ENCODE measurements around the gene SPACA6.

Gene SPACA6

DNA sequence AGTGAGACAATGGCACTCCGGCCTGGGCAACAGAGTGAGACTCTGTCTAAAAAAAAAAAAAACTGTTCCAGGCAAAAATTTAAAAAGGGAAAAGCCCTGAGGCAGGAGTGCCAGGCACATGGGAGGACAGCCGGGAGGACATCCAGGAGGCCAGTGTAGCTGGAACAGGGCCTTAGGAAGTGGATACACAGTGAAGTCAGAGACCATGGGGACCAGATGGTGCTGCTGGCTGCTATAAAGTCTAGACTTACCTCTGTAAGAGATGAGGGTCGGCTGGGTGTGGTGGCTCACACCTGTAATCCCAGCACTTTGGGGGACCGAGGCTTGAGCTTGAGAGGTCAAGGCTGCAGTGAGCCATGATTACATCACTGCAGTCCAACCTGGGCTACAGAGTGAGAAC, 15.7 kb downstream of the SPACA6 start:
- Histone ChIP-seq H3K36me3 (peaks cover 37% of the 10 kb centered on the region), H3K4me1 (ENCODE audit: control insufficient read depth in 1 of 2, insufficient read depth in 1 of 2, low read depth in 1 of 2, low read length in 1 of 2) (peaks cover 37 to 43% of the 10 kb centered on the region in 2 experiments), H3K4me3 (ENCODE audit: low read depth in 1 of 2, low read length in 1 of 2) (no peak overlapping the region), H3K9me3 (no peaks in the 10 kb centered on the region), H3K27me3 (peaks cover 14% of the 10 kb centered on the region), H3K27ac (no peak overlapping the region)
- TF ChIP-seq, protein P1, sequence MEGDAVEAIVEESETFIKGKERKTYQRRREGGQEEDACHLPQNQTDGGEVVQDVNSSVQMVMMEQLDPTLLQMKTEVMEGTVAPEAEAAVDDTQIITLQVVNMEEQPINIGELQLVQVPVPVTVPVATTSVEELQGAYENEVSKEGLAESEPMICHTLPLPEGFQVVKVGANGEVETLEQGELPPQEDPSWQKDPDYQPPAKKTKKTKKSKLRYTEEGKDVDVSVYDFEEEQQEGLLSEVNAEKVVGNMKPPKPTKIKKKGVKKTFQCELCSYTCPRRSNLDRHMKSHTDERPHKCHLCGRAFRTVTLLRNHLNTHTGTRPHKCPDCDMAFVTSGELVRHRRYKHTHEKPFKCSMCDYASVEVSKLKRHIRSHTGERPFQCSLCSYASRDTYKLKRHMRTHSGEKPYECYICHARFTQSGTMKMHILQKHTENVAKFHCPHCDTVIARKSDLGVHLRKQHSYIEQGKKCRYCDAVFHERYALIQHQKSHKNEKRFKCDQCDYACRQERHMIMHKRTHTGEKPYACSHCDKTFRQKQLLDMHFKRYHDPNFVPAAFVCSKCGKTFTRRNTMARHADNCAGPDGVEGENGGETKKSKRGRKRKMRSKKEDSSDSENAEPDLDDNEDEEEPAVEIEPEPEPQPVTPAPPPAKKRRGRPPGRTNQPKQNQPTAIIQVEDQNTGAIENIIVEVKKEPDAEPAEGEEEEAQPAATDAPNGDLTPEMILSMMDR (IDR thresholded peaks at IDR 0.05): no peak

DNA sequence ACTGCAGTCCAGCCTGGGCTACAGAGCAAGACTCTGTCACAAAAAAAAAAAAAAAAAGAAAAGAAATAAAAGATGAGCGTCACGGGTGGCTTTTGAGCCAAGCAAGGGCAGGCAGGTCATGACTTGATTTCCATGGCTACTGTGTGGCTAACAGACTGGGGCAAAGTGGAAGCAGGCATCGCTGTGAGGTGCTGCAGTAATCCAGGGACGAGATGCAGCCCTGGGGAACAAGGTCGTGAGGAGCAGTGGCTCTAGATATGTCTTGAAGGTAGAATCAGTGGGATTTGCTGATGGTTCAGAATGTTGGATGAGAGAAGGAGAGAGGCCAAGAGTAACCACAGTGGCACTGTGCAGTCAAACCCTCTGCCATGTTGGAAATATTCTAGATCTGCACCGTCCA, 16.4 kb downstream of the SPACA6 start:
- Histone ChIP-seq H3K27me3 (peaks cover 14% of the 10 kb centered on the region), H3K4me1 (ENCODE audit: control insufficient read depth in 1 of 2, insufficient read depth in 1 of 2, low read depth in 1 of 2, low read length in 1 of 2) (peaks cover 37 to 41% of the 10 kb centered on the region in 2 experiments), H3K4me3 (ENCODE audit: low read depth in 1 of 2, low read length in 1 of 2) (no peak overlapping the region), H3K27ac (no peak overlapping the region), H3K36me3 (peaks cover 37% of the 10 kb centered on the region), H3K9me3 (no peaks in the 10 kb centered on the region)
- TF ChIP-seq, protein P1 (IDR thresholded peaks at IDR 0.05): no peak

DNA sequence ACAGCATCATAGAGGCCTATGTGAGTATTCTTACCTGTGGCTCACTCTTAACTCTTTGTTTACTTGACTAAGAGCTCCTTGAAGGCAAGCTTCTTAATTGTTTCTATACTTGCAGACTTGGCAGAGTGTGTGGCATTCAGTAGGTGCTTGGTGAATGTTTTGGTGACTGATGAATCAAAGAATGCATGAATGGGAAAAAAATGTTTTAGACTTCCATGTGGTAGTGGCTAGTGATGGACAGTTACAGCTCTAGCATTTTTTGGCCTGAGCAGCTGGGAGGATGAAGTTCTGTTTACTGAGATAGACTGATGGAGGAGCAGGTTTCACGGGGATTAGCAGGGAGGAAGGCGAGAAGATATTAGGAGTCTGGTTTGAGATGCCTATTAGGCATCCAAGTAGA, 17.0 kb downstream of the SPACA6 start:
- TF ChIP-seq, protein P1 (IDR thresholded peaks at IDR 0.05): no peak
- H3K36me3 ChIP-seq: peaks cover 33% of the 10 kb centered on the region
- H3K27ac ChIP-seq: no peak overlapping the region
- peaks cover 37 to 38% of the 10 kb centered on the region in 2 experiments for H3K4me1 ChIP-seq (ENCODE audit: control insufficient read depth in 1 of 2, insufficient read depth in 1 of 2, low read depth in 1 of 2, low read length in 1 of 2)
- H3K9me3 ChIP-seq: no peaks in the 10 kb centered on the region
- peaks cover 14% of the 10 kb centered on the region for H3K27me3 ChIP-seq
- H3K4me3 ChIP-seq (ENCODE audit: low read depth in 1 of 2, low read length in 1 of 2): no peak overlapping the region

DNA sequence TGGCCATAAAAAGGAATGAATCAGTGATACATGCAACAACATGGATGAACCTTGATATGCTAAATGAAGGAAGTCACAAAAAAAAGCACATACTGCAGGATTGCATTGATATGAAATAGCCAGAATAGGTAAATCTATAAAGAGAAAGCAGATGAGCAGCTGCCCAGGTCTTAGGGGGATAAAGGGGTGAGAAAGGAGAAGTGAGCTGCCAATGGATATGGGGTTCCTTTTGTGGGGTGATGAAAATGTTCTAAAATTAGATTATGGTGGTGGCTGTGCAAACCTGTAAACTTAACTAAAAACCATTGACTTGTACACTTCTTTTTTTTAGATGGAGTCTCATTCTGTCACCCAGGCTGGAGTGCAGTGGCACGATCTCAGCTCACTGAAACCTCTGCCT, 18.6 kb downstream of the SPACA6 start:
- Histone ChIP-seq H3K4me1 (ENCODE audit: control insufficient read depth in 1 of 2, insufficient read depth in 1 of 2, low read depth in 1 of 2, low read length in 1 of 2) (peaks cover 24% of the 10 kb centered on the region in 2 experiments), H3K4me3 (ENCODE audit: low read depth in 1 of 2, low read length in 1 of 2) (no peak overlapping the region), H3K9me3 (no peaks in the 10 kb centered on the region), H3K27me3 (peaks cover 19% of the 10 kb centered on the region), H3K36me3 (peaks cover 19% of the 10 kb centered on the region), H3K27ac (peak overlapping the region; percentile 38)
- TF ChIP-seq, protein P1 (IDR thresholded peaks at IDR 0.05): no peak

DNA sequence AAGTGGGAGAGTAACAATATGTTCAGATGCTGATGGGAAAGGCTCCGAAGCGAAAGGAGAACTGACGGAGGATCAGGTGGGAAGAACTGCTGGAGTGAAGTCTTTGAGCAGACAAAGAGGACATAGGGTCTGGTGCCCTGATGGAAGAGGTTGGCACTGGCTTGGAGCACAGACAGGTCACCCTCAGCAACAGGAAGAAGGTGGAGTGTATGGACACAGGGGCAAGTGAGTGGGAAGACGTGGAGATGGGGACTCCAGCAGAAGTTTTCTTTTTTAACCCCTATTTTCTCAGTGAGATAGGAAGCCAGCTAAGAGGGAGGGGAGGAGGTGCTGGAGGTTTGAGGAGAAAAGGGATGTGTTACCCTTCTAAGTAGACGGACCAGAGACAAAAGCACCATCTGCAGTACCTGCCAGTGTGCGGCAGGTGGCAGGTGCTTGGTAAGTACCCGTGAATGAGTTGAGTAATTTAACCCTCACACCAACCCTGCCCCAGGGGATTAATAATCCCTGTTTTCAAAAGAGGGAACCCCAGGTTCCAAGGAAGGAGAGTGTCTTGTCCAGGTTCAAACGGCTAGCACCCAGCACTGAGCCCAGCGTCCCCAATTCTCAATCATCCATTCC, 19.4 kb downstream of the SPACA6 start:
- Histone ChIP-seq H3K27ac (peak overlapping the region; percentile 38), H3K27me3 (peaks cover 28% of the 10 kb centered on the region), H3K4me3 (ENCODE audit: low read depth in 1 of 2, low read length in 1 of 2) (no peak overlapping the region), H3K36me3 (peaks cover 10% of the 10 kb centered on the region), H3K4me1 (ENCODE audit: control insufficient read depth in 1 of 2, insufficient read depth in 1 of 2, low read depth in 1 of 2, low read length in 1 of 2) (peaks cover 24% of the 10 kb centered on the region in 2 experiments), H3K9me3 (no peaks in the 10 kb centered on the region)
- TF ChIP-seq, protein P1 (IDR thresholded peaks at IDR 0.05): peak; percentile 51

All from neutrophil (primary cell).